H1 (cell line): ENCODE measurements around the gene TMEM131L. TPM values are rescaled to one million over a fixed set of nuclear protein-coding genes. Genes with fewer than 3 reads are reported as not detected.
A peak's percentile ranks its signal among the peaks of the same experiment; 100 is the strongest.

Experiments
- ASH2L ChIP-seq: fragments of 200-600, 300-600 bp; sonication (generic); IDR thresholded peaks from one replicate; pipeline ENCODE4 v1.7.1; 2017; ENCODE audit warnings: low read length
- CHD1 ChIP-seq: IDR thresholded peaks from 2 replicates; pipeline ENCODE4 v1.6.1; 2012; ENCODE audit warnings: low read depth, low read length, improper control_type of control experiment
- CREB1 ChIP-seq: IDR thresholded peaks from 2 replicates; pipeline ENCODE4 v1.6.1; 2012; ENCODE audit warnings: inconsistent platforms
- CTCF ChIP-seq, 3 experiments: IDR thresholded peaks; 1 replicate in 2 of 3; 2 replicates in 1 of 3; pipeline versions ENCODE4 v1.5.1 to v1.6.1; 2011; ENCODE audit warnings: low read length in 3 of 3, mild to moderate bottlenecking in 3 of 3, inconsistent platforms in 2 of 3, low read depth in 1 of 3, moderate library complexity in 1 of 3; ENCODE audit not compliant: insufficient read depth in 1 of 3; ENCODE audit errors: control extremely low read depth in 1 of 3
- EGR1 ChIP-seq: IDR thresholded peaks from 2 replicates; pipeline ENCODE4 v1.6.1; 2011; ENCODE audit warnings: low read depth, low read length, borderline replicate concordance
- HDAC2 ChIP-seq, 2 experiments: fragments of 300-600 bp in 1 of 2; sonication (generic) in 1 of 2; IDR thresholded peaks; 2 replicates each; pipeline ENCODE4 v1.6.1; 2011 to 2012; ENCODE audit warnings: low read depth in 2 of 2, low read length in 2 of 2, mild to moderate bottlenecking in 2 of 2, moderate library complexity in 2 of 2, borderline replicate concordance in 1 of 2, inconsistent platforms in 1 of 2
- JUN ChIP-seq: IDR thresholded peaks from 2 replicates; pipeline ENCODE4 v1.6.1; 2011; ENCODE audit warnings: low read depth, mild to moderate bottlenecking, improper control_type of control experiment, low read length
- KDM1A ChIP-seq: fragments of 200-600, 300-600 bp; sonication (generic); IDR thresholded peaks from 2 replicates; pipeline ENCODE4 v1.7.1; 2016; ENCODE audit warnings: mild to moderate bottlenecking, low read length, borderline replicate concordance
- KDM5A ChIP-seq: fragments of 200-600 bp; IDR thresholded peaks from 2 replicates; pipeline ENCODE4 v1.7.1; 2012; ENCODE audit warnings: mild to moderate bottlenecking, low read length, inconsistent platforms, mixed read lengths
- POLR2A ChIP-seq, 2 experiments: IDR thresholded peaks; 1 replicate in 1 of 2; 2 replicates in 1 of 2; pipeline ENCODE4 v1.6.1; 2011; ENCODE audit warnings: low read depth in 2 of 2, low read length in 2 of 2, mild to moderate bottlenecking in 2 of 2; ENCODE audit errors: control extremely low read depth in 1 of 2
- POLR2AphosphoS5 ChIP-seq: IDR thresholded peaks from 2 replicates; pipeline ENCODE4 v1.6.1; 2011; ENCODE audit warnings: low read depth, low read length
- RBBP5 ChIP-seq: IDR thresholded peaks from 2 replicates; pipeline ENCODE4 v1.7.1; 2012; ENCODE audit warnings: low read depth, mild to moderate bottlenecking, inconsistent platforms, low read length, moderate library complexity, borderline replicate concordance
- RXRA ChIP-seq: IDR thresholded peaks from 2 replicates; pipeline ENCODE4 v1.6.1; 2011; ENCODE audit warnings: low read depth, mild to moderate bottlenecking, low read length, moderate library complexity; ENCODE audit not compliant: insufficient read depth
- SIN3A ChIP-seq, 2 experiments: IDR thresholded peaks in 1 of 2; conservative IDR thresholded peaks in 1 of 2; 2 replicates each; pipeline ENCODE4 v1.6.1; 2011 to 2012; ENCODE audit warnings: low read length in 2 of 2, improper control_type of control experiment in 1 of 2, low read depth in 1 of 2, mild to moderate bottlenecking in 1 of 2
- TAF1 ChIP-seq: IDR thresholded peaks from 2 replicates; pipeline ENCODE4 v1.6.1; 2011; ENCODE audit warnings: mild to moderate bottlenecking, low read depth, low read length
- TBP ChIP-seq: IDR thresholded peaks from 2 replicates; pipeline ENCODE4 v1.6.1; 2011; ENCODE audit warnings: low read depth, low read length, improper control_type of control experiment
- TEAD4 ChIP-seq: IDR thresholded peaks from 2 replicates; pipeline ENCODE4 v1.6.1; 2012; ENCODE audit warnings: low read depth, low read length, inconsistent platforms, mixed read lengths
- polyA plus RNA-seq, 7 experiments: library from polyadenylated mRNA; depleted of rRNA in 3 of 7; stranded (reverse) in 5 of 7; unstranded in 2 of 7; fragments of >200 nt in 5 of 7; fragments of 200-250 nt in 2 of 7; gene quantifications; 1 replicate in 5 of 7; 2 replicates in 1 of 7; 4 replicates in 1 of 7; pipeline versions ENCODE4 v1.2.1 to v1.2.3, GENCODE V29; 2011 to 2013; ENCODE audit warnings: missing spikeins in 2 of 7, mixed read lengths in 2 of 7
- total RNA-seq: library from RNA; stranded (reverse); fragmentation: NEBNext Ultra II Directional; extraction: Animal tissue kit (Norgen Biotek cat#: 25700); gene quantifications from 2 replicates; pipeline ENCODE4 v1.2.1, GENCODE V29; 2021
- TF ChIP-seq, protein P1 (sequence below): IDR thresholded peaks from 2 replicates; pipeline ENCODE4 v1.6.1; 2012; ENCODE audit warnings: inconsistent platforms
- TF ChIP-seq, protein P2 (sequence below): IDR thresholded peaks from 2 replicates; pipeline ENCODE4 v1.6.1; 2012; ENCODE audit warnings: inconsistent platforms

Gene TMEM131L
- total and polyA plus RNA-seq, 2 of the 8 experiments (the other 6 are each of a cell fraction or from before 2014, with no cell fraction given) = 14.3 to 26.1 TPM

- TF ChIP-seq TEAD4 = no peak
- no peak for TF ChIP-seq HDAC2 (IDR thresholded peaks at IDR 0.05; ENCODE audit: borderline replicate concordance in 1 of 2, low read depth in 2 of 2, low read length in 2 of 2)
- peak; percentile 45; the same call in 1 of the 2 replicates for TF ChIP-seq CREB1
- peak; percentile 49; the same call in 1 of the 2 replicates for TF ChIP-seq EGR1
- TF ChIP-seq, protein P1, sequence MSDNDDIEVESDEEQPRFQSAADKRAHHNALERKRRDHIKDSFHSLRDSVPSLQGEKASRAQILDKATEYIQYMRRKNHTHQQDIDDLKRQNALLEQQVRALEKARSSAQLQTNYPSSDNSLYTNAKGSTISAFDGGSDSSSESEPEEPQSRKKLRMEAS = peak; percentile 63
- TF ChIP-seq TAF1 = peak; percentile 63; the same call in 1 of the 2 replicates
- TF ChIP-seq CHD1 = no peak
- peak; percentile 68; the same call in 1 of the 2 replicates for TF ChIP-seq POLR2AphosphoS5
- no peak; a peak in 1 of 4 replicates for TF ChIP-seq SIN3A (conservative IDR thresholded peaks at IDR 0.05 in 1 of 2, IDR thresholded peaks at IDR 0.05 in 1 of 2; ENCODE audit: low read depth in 1 of 2, low read length in 2 of 2)
- peak; percentile 75 to 85; a peak in 2 of 3 replicates for TF ChIP-seq POLR2A (IDR thresholded peaks at IDR 0.05; ENCODE audit: control extremely low read depth in 1 of 2, low read depth in 2 of 2, low read length in 2 of 2)
- TF ChIP-seq, protein P2, sequence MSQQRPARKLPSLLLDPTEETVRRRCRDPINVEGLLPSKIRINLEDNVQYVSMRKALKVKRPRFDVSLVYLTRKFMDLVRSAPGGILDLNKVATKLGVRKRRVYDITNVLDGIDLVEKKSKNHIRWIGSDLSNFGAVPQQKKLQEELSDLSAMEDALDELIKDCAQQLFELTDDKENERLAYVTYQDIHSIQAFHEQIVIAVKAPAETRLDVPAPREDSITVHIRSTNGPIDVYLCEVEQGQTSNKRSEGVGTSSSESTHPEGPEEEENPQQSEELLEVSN = peak; percentile 6; the same call in 1 of the 2 replicates
- TF ChIP-seq TBP = peak; percentile 46; the same call in 1 of the 2 replicates
- TF ChIP-seq RXRA = no peak
- TF ChIP-seq ASH2L = peak; percentile 95
- TF ChIP-seq KDM5A = no peak
- 0 out of 2 replicates have a peak, but pooled peaks have one; percentile 88 for TF ChIP-seq RBBP5
- no peak; the same call in 1 of the 2 replicates for TF ChIP-seq KDM1A
- TF ChIP-seq JUN = no peak
- TF ChIP-seq CTCF (IDR thresholded peaks at IDR 0.05; ENCODE audit: control extremely low read depth in 1 of 3, insufficient read depth in 1 of 3, low read depth in 1 of 3, low read length in 3 of 3) = 0 out of 4 replicates have a peak, but pooled peaks of 1 of the 3 experiments have one; percentile 3
These were observed at the start of gene TMEM131L (continued) for GRCh38 chr4:153466081-153466948.
